GM19438 (cell line): ENCODE measurements around the gene CFAP54.

ENCODE experiments used
- ATAC-seq: cut with Tn5 transposase; IDR thresholded peaks from one replicate; pipeline ENCODE4 v1.9.1; 2021; ENCODE audit warnings: low read depth; ENCODE audit not compliant: unreplicated experiment

Gene CFAP54

DNA sequence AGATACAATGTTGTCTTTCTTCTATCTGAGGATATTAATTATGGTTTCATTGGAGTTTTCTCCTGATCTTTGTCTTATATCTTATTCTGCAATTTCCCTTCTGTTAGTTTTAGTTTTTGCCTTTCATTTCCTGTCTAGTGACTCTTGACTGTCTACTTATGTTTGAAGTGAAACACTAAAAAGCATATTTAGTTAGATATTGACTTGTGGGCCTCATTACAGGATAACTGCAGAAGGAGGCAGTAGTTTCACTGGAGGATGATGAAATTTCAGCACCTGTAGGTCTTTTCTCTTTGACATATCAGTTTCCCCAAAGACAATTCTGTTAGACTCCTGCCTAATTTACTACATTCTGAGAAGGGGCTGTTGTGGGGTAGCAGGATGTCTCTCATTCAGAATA, 320.1 kb downstream of the CFAP54 start:
- ATAC-seq = peak; percentile 65

DNA sequence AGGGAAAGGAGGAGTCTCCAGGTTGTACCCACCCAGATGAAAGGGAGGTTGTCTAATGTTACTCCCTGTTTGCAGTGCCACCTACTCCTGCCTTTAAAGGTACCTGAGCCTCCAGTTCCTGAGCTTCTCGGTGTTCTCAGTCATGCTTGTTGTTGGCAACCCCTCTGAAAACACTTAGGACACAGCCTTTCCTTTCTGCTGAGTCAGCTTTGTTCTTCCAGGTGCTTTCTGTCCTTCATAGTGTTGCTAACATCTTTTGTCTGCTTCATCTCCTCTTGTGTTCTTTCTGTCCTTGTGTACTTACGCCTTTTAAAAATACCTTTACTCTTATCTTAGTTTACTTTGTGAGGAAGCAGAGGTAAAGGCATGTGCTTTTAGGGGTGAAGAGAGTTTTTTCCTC, 320.7 kb downstream of the CFAP54 start:
- peak; percentile 3 for ATAC-seq

DNA sequence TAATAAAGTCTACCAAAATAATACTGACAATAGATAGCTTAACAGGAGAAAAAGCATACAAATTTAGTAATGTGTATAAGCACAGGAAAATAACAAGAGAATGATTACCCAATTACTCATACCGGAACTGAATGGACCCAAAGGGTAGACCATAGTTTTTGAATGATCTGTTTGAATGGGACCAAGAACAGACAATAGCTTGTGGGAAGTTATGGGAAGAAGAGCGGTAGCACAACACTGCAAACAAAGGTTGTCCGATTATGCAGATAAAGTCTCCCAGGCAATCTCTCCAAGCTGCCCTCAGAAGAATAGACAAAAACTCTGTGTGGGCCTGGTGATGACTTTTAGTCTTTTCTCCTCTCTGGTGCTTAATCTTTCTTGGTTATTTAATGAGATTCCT, 321.1 kb downstream of the CFAP54 start:
- ATAC-seq = no peak

DNA sequence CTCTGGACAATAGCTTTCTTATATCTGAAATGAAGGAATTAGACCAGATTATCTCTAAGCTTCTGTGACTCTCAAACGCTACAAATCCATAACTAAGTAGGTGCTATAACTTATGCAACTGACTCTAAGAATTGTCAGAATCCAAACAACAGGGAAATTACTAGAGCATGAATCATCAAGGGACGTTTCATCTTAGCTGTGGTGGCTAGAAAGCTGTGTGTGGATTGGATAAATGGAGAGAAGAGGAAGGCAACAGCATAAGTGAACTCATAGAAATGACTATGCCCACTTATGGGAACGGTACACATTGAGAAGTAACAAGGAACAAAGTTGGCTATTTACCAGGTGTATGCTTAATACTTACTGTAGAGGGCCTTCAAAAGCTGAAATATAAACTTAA, 321.7 kb downstream of the CFAP54 start:
- no peak for ATAC-seq

DNA sequence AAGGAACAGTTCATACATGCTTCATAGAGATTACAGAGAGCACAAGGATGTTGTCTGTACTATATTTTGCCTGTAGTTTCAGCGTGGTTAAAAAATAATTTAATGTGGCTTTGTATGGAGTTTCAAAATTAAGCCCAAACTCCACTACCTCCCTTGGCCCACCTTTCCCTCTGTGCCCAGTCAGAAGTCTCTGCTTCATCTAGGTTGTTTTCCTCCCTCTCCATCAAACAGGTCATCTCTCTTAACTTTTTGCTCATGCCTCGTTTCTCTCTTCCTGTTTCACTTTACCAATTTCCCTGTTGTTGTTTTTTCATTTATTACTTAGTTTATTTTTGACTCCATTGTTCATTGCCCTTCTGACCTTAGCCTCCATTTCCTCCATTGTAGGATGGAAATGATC, 322.8 kb downstream of the CFAP54 start:
- no peak for ATAC-seq

DNA sequence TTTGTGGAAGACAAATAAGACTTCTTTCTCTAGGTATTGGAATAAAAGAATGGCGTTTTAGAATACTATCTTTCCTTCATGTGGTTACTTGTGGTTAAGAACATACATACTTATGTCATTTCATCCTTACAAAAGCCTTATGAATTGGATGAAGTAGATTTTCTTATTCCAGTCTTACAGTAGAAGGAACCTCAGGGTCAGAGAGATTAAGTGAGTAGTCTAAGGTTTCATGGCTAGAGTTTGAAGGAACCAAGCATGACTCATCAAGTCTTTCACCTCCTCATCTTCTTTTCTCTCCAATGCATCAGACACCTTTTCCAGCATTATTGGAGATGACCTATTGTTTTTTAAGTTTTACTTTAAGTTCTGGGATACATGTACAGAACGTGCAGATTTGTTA, 324.8 kb downstream of the CFAP54 start:
- no peak for ATAC-seq

DNA sequence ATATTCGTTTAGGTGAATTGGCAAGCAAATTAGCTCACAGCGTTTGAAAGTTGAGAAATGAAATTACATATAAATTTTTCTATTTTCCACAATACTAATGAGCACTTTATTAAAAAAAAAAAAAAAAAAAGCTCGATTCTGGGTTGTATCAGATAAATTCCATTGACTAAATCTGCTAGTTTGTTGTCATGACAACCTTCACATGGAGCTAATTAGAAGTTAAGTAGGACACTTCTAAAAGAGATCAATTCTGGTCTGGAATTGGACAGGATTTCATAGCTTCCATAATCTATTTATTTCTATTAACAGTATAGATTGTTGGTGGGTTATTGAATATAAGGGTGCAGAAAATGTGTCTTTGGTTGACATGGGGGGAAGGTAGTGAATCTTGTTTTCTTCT, 332.2 kb downstream of the CFAP54 start:
- no peak for ATAC-seq

DNA sequence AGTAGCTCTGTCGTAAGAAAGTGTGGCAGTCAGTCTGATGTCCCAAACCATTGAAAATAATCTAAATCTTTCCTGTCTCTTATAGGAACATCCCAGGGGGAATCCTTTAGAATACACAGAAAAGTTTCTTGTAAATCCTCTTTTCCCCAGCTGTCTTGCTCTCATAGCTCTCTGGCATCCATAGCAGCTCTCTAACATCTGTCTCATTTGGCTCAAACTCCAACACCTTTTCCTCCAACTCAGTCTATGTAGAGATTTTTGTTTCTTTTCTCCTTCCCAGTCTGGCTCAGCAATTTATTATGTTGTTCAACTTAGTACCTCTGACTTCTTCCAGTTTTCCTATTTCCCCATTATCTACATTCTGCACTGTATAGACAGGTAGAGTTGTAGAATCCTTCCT, 333.3 kb downstream of the CFAP54 start:
- ATAC-seq = no peak

DNA sequence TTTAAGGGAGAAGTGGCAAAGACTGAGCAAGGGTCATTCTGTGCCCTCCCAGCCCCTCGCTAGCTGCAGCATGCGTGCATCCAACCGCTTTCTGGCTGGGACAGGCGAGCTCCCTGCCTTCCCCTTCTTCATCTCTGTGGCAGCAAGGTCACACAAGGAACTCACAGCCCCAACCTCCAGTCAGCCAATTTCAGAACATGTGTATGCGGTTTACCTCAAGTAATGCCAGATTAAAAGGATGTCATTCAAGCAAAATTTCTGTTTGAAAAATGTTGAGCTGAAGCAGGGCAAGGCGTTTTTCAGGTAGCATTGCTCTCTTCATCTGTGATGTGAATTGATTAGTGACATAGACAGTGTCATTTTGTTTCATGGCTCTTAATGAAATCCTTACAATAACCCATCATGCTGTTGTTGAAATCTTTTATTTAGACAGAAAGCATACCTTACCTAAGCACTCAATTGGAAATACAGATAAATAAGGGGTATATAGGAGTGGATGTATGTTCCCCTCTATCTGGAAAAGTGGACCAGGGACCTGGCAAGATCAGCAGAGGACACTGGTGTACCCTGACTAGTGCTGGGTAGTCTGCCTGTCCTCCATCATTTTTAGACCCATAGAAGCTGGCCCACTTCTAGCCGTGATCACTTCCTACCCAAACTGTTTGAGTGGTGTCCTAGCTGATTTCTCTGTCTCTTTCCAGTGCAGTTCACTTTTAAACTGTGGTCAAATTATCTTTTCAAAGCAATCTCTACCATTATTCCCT, 334.9 kb downstream of the CFAP54 start:
- ATAC-seq = no peak

DNA sequence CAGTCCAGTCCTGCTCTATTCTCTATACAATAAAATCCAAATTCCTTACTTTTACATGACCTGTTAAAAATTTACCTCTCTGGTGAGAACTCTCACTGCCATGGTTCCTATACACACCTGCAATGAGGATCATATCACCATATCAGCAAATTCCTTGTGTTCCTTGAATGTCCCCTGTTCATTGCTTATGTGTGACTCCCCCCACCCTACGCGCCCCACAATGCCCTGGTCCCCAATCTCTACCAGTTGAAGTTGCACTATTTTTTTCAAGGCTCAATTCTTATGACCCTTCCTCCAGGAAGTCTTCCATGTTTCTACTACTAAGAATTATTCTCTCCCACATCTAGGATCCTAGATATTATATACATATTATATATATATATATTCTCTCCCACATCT, 335.5 kb downstream of the CFAP54 start:
- ATAC-seq = no peak

DNA sequence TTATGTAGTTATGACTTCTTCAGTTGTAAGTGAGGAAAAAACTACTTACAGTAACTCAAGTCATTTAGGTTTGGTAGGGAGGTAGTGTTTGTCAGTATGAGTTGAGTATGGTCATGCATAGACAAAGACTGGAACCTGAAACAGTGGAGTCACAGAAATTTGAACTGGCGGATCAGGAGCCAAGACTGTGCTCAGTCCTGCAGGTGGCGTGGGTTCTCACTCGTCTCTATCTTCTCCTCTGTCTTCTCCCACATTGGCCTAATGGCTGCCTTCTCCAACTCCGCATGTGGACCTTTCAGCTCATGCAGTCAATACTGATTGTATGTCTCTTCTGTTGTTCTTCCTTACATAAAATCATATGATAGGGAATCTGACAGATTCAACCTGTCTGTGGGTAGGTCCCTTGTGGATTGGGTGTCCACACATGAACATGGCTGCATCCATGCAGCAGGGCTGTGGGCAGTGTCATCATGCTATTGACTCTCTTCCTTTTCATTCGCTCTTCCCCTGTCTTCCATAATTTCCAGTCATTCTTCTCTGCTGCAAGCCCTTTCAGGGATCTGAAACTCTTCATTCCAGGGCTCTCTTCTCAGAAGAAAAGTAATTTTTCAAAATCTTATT, 338.9 kb downstream of the CFAP54 start:
- ATAC-seq = no peak

DNA sequence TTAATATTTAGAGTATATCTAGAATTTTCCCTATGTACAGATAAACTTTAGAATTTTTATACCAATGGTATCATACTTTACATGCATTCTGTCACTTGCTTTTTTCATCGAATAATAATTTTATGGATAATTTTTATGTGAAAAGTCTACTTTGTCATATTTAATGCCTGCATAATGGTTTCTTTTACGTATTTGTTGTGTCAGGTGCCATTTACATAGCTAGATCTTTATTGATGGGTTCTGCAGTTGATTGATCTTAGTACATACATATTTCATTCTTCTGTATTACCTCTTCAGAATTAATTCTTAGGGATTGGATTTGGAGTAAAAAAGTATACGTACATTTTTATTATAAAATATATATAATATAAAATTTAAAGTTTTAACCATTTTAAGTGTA, 340.0 kb downstream of the CFAP54 start:
- no peak for ATAC-seq

DNA sequence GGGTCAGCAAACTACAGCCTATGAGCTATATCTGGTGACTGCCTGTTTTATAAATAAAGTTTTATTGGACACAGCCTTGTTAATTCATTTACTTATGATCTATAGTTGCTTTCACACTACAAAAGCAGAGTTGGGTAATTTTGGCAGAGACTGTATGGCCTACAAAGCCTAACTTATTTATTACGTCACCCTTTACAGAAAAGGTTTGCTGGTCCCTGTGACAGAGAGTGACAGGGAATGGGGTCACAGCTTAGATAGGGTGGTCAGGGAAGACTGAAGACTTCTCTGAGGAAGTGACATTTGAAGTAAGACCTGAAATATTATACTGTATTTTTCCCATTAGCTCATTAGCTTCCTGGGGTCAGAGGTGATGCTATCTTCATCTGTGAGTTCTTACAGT, 342.0 kb downstream of the CFAP54 start:
- no peak for ATAC-seq

DNA sequence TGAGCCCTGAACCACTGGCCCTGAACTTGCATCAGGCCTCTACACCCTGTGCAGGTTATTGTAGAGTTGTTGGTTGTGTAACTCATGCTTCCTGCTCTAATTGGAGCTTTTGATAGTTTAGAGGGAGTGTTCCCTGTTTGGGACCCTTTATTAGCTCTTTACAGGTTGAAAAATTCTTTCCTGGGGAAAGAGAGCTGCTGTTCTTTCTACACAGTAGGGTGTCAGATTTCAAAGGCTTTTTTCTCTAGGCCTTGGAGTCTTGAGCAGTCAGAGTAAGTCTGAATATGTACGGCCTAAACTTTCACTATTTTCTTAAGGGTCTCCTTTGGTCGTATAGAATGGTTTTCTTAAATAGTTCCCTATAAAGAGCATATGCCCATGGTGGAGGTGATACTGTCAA, 356.9 kb downstream of the CFAP54 start:
- ATAC-seq = no peak

DNA sequence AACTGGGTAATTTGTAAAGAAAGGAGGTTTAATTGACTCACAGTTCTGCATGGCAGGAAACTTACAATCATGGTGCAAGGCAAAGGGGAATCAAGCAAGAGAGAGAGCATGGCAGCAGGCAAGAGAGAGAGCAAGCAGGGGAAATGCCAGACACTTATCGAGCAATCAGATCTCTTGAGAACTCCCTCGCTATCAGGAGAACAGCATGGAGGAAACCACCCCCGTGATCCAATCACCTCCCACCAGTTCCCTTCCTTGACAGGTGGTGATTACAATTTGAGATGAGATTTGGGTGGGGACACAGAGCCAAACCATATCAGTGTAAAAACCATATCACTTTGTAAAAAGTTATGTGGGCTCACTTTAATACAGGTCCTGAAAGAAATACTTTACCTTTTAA, 361.3 kb downstream of the CFAP54 start:
- no peak for ATAC-seq

DNA sequence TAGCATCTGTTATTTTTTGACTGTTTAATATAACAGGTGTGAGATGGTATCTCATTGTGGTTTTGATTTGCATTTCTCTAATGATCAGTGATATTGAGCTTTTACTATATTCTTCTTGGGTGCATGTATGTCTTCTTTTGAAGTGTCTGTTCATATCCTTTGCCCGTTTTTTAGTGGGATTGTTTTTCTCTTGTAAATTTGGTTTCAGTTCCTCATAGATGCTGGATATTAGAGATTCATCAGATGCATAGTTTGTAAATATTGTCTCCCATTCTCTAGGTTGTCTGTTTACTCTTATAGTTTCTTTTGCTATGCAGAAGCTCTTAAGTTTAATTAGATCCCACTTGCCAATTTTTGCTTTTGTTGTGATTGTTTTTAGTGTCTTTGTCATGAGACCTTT, 368.8 kb downstream of the CFAP54 start:
- no peak for ATAC-seq

DNA sequence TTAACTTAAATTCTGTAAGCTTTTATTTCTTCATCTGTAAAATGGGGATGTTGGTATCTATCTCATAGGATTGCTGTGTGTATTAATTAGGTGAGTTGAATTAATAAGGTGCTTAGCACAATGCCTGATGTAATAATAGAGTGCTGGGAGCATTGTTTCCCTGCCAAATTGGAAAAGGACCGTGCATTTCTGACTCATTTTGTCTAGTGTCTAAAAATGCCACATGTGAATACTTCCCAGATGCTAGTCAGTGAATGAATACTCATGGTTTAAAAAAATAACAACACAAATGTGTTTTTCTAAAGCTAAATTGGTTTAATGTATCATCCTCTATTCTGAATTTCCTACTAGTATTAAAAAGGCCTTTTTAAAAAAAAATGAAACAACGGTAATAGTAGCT, 372.3 kb downstream of the CFAP54 start:
- no peak for ATAC-seq

DNA sequence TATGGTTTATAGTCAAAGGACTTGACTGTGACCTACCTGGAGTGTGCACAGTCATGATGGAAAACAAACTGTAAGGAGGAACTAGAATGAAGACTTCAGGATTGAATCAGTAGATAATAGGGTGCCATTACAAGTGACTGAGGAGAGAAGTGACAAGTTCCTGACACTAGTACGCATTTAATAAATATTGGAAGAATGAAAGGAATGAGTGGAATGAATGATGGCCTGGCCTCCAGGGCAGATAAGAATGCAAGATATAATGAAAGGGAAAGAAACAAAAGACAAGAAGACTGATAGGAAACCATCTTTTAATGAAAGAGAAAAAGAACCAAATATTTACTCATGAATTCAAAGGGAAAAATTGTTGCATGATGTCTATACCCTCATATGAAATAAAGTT, 372.9 kb downstream of the CFAP54 start:
- no peak for ATAC-seq

DNA sequence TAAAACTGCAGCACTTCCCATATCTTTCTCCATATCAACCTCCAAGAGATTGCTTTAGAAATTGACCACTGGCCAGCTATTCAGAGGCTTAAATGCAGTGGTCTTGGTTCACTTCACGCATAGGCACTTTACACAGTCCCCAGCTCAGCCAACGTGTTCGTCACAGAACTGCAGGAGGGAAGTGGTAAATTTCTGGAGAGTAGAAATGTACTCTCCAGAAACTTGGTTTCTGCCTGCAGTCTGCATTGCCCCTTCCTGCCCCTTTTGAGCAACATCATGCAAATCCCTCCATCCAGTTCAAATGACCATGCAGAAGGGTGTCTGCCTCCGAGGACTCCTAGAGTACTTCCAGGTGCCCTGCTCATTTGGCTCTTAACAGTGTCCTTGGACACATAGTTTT, 375.0 kb downstream of the CFAP54 start:
- ATAC-seq = no peak

DNA sequence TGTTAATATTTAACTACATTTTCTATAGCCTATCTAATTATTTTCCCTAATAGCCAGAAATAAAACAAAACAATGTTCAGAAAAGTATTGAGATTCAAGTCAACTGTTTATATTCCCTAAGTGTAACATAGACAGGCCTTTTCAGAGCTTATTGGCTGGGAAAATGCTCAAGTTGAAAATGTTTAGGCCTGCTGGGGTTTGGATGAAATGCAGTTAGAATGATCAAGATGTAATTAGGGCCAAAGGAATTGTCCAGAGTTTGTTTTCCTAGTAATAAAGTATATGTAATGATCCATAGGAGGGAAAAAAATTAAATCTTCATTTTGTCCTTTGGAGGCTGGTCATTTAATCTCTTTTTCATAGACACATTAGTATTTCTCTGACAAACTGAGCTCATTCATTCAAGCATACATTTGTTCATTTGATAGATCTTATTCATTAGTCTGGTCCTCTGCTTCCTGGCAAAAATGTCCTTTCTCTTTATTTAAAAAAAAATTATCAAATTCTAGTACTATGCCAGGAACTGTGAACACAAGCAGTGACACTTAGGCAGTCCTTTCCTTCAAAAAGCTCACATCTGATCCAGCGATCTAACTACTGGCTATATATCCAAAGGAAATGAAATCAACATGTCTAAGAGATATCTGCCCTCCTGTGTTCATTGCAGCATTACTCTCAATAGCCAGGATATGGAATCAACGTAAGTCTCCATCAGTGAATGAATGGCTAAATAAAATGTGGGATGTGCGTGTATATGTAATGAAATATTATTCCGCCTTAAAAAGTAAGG, 377.6 kb downstream of the CFAP54 start:
- ATAC-seq = no peak

DNA sequence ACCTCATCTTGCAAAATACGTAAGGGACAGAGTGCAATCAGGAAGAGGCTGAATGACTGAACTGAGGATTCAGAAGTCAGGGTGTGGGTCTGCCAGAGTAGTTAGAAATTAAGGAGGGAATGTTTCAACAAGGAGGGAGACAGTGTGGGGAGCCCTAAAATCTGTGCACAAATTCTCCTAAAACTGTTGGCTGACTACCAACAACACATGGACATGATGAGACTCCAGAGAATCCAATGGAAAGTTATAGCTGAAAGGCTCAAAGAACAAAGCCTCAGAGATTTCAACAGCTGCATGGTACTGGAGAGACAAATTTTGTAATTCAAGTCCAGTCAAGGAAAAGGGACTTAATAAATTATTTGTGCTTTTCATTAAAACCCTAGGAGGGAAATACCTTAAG, 381.6 kb downstream of the CFAP54 start:
- no peak for ATAC-seq

DNA sequence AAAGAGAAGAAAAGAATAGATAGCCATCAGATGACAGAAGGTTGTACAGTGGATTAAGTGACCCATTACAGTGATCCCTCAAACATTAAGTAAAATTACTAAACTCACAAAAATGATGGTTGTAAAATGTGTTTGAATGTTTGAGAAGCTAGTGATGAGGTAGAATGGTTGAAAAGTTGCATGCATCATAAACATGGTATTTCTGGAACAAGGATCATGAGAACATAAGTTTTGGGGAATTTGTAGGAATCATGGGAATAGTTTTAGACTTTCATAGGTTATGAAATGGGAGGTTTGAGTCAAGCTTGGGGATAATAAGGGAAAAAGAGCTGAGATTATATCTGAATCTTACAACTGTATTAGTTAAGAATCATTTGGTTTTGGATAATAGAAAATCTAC, 383.6 kb downstream of the CFAP54 start:
- no peak for ATAC-seq
